Measurements from ENCODE around the gene MAPK1. TPM values are rescaled to one million over a fixed set of nuclear protein-coding genes. Genes with fewer than 3 reads are reported as not detected.
"Not testable (repeated sequence)": the region's sequence is repeated elsewhere in the genome, so short reads cannot be mapped to it uniquely, and the experiment has no call there.

MAPK1 gene
- total RNA-seq, 1 donor from 2014 or later, result 124 TPM

DNA sequence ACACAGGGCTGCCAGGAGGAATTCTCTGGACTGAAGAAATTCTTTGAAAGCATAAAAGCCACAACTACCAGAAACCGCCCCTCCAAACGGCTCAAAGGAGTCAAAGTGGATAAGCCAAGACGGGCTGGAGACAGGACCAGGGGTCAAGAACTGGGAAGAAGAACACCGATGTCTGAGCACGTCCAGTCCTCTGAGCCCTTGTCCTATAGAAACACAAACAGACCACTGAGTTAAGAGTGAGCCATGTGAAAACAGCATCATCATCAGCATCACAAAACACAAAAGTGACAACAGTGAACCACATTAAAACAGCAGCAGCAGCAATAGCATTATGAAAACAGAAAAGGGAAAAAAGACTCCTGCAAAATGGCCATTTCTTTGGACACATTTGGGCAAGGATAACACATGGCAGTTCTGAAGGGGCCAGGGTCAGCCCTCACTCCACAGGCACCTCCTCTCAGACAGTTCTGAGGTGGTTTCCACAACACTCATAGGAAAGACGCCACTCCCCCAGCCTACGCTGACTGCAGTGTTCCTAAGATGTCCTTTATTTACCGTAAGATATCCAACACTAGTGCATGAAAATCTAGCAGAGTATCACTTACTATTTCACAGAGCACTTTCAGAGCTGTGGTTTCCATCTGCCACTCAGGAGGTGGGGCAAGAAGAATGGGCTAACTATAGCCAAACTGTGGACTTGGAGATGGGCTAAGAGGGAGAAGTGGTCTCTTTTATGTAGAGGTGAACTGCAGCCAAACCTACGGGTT is 103.2 kb downstream of the MAPK1 start:
- DNase-seq (ENCODE audit: low spot score), result no peak
- intact Hi-C loops (cut with DNase I), result loop anchor here (10.0 kb wide), 1 partner anchor 49 kb away; no protein-coding TSS in a partner anchor

- intact Hi-C loops (cut with DNase I), result loop anchor here (10.0 kb wide), 1 partner anchor 48 kb away; no protein-coding TSS in a partner anchor
- DNase-seq (ENCODE audit: low spot score), result no peak
Measured at GRCh38 chr22:21762712-21763581, 104.5 kb downstream of the MAPK1 start.

- no peak for DNase-seq (ENCODE audit: low spot score)
- intact Hi-C loops (cut with DNase I), result loop anchor here (10.0 kb wide), 1 partner anchor 47 kb away; no protein-coding TSS in a partner anchor
Measured at GRCh38 chr22:21761994-21762680, 105.3 kb downstream of the MAPK1 start.

- DNase-seq (ENCODE audit: low spot score), result no peak
Measured at GRCh38 chr22:21761086-21761485, 106.4 kb downstream of the MAPK1 start.

GRCh38 chr22:21760640-21761039 is 106.8 kb downstream of the MAPK1 start:
- intact Hi-C loops (cut with DNase I), result loop anchor here (10.0 kb wide), 1 partner anchor 46 kb away; no protein-coding TSS in a partner anchor
- no peak for DNase-seq (ENCODE audit: low spot score)

More at GRCh38 chr22:21761086-21761485, 106.4 kb downstream of the MAPK1 start:
- intact Hi-C loops (cut with DNase I), result loop anchor here (10.0 kb wide), 1 partner anchor 46 kb away; no protein-coding TSS in a partner anchor

DNA sequence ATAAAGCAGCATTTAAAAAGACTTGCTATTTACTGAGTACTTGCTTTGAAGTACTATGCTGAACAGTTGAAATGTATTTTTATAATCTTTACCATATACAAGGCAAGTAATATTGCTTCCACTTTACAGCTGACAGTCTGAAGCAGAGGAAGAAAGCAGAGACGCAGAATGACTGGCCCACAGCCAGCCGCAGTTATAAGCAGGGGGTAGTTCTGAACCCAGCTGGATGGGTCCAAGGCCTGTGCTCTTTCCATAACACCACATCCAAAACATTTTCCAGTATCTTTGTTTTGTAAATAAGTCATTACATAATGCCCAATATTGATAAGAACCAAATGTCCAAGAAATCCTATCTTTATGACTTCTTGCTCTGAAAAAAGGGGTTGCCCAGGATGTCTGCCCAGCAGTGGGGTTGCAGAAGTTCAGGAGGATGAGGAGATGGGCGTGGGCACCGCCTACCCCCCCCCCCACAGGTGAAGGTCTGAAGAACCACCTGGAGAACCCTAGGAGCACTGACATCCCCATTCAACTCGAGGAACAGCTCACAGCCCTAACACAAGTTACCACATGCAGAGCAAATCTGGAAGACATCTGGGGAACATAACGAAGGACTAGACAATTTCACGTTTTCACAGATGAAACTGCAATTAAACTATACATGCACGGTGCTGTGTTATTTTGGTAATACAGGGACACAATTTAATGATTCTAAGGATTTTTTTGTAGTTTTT is 107.6 kb downstream of the MAPK1 start:
- no peak for DNase-seq (ENCODE audit: low spot score)
- intact Hi-C loops (cut with DNase I), result loop anchor here (10.0 kb wide), 1 partner anchor 45 kb away; no protein-coding TSS in a partner anchor

- DNase-seq (ENCODE audit: low spot score), result no peak
- intact Hi-C loops (cut with DNase I), result no loop called here
Measured at GRCh38 chr22:21759093-21759492, 108.4 kb downstream of the MAPK1 start.

GRCh38 chr22:21758091-21758864 is 109.2 kb downstream of the MAPK1 start:
- intact Hi-C loops (cut with DNase I), result no loop called here
- no peak for DNase-seq (ENCODE audit: low spot score)

- intact Hi-C loops (cut with DNase I), result no loop called here
- DNase-seq (ENCODE audit: low spot score), result no peak
Measured at GRCh38 chr22:21755851-21756284, 111.6 kb downstream of the MAPK1 start.

DNA sequence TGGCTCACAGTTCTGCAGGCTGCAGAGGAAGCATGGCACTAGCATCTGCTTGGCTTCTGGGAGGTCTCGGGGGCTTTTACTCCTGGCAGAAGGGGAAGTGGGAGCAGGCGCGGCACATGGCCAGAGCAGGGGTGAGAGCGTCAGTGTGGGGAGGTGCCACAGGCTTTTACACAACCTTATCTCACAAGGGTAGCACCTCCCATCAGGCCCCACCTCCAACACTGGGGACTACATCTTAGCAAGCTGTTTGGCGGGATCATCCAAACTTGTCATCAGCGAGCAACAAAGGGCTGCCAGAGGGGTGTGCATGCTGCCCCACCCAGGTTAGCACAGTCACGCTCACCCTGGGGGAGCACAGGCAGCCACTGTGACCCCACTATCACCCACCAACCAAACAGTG is 112.9 kb downstream of the MAPK1 start:
- intact Hi-C loops (cut with DNase I), result no loop called here
- no peak for DNase-seq (ENCODE audit: low spot score)

DNA sequence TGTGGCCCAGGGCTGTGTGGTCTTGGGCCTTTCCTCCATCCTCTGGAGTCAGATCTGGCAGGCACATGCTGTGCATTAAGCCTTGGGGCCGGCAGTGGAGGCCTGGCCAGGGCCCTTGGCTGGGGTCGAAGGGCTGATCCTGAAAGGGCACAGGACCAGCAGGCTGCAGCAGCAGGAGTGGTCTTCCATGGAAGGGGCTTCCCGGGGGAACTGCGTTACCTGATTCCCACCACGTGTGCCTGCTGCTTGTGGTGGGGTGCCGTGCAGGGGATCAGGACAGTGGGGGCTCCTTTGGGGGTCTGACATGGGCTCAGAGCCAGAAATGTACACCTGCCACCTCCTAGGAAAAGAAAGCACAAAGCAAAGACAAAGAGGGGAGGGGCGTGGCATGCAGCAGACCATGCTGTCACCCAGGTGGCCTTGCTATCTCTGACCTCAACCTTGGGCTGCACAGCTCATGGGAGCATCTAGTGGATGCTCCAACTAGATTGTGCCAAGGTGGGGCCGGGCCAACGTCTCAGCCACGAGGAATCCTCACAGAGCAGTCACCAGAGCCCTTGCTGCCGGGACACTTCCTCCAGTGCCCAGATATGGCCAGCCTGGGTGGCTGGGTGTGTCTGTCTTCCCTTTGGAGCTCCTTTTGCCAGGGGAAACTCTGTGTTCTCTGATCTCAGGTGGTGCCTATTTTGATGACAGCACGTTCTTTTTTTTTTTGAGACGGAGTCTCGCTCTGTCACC is 113.9 kb downstream of the MAPK1 start:
- intact Hi-C loops (cut with DNase I), result no loop called here
- no peak for DNase-seq (ENCODE audit: low spot score)

DNA sequence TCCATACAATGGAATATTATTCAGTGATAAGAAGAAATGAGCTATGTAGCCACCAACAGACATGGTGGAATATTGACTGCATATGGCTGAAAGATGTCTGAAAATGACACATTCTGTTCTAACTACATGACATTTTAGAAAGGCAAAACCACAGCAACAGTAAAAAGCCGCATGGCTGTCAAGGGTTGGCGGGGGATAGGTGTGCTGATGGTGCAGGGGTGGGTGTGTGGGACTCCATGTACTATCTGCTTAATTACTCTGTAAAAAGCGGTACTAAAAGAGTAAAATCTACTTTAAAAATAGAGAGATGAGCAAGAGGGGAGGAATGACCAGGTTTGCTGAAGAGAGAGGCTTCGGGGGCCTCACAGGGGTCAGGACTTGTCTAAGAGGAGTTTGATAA is 115.2 kb downstream of the MAPK1 start:
- intact Hi-C loops (cut with DNase I), result no loop called here

GRCh38 chr22:21745948-21746347 is 121.5 kb downstream of the MAPK1 start:
- intact Hi-C loops (cut with DNase I), result no loop called here
- no peak for DNase-seq (ENCODE audit: low spot score)

More for the DNA sequence above, 115.2 kb downstream of the MAPK1 start:
- DNase-seq (ENCODE audit: low spot score), result no peak

- DNase-seq (ENCODE audit: low spot score); intact Hi-C loops (cut with DNase I): not testable (repeated sequence)
Measured at GRCh38 chr22:21744917-21745316, 122.5 kb downstream of the MAPK1 start.

DNA sequence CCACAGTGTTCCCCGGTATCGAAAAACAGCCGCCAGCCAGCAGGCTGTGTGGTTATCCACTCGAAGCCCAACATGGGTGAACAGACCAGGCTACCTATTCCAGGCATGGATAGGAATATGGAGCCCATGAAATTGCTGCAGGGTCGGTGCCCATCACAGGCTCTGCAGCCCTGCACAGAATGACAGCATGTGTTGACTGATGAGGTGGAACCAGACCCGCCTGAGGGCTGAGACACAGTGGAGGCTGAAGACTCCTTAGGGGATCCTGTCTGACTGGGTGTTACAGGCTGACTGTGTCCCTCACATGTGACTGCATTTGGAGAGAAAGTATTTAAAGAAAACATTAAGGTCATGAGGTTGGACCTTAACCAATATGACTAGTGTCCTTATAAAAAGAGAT is 125.7 kb downstream of the MAPK1 start:
- intact Hi-C loops (cut with DNase I), result no loop called here
- DNase-seq (ENCODE audit: low spot score), result no peak

DNA sequence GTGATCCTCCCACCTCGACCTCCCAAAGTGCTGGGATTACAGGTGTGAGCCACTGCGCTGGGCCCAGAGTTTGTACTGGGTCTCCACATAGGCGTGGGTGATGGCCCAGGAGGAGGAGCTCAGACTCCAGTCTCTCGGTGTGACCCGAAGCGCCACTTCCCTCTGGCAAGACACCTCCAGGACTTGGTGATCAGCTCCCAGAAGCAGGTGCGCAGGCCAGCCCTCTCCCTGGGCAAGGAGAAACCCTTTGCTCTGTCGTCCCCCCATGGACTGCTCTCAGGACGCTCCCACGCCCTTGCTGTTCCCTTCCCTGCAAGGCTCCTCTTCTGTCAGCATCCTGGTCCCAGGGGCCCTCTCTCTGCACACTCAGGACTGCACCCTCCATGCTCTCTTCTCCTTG is 126.4 kb downstream of the MAPK1 start:
- DNase-seq (ENCODE audit: low spot score), result no peak
- intact Hi-C loops (cut with DNase I), result no loop called here

GRCh38 chr22:21739828-21740377 is 127.5 kb downstream of the MAPK1 start:
- no peak for DNase-seq (ENCODE audit: low spot score)

More at GRCh38 chr22:21739828-21740377, 127.5 kb downstream of the MAPK1 start:
- intact Hi-C loops (cut with DNase I), result loop anchor here (5.0 kb wide), 1 partner anchor 127 kb away; the partner anchor contains the start of gene MAPK1
